Retinal pigment epithelial cell (primary cell): Measurements from ENCODE around the gene BBS5.
A peak's percentile ranks its signal among the peaks of the same experiment; 100 is the strongest.
"Not testable (repeated sequence)": the region's sequence is repeated elsewhere in the genome, so short reads cannot be mapped to it uniquely, and the experiment has no call there.

Experiments used
- DNase-seq: peaks from one replicate; pipeline ENCODE4 v3.0.0-alpha.2; 2010; ENCODE audit warnings: low read depth
- H3K4me3 ChIP-seq: 2 replicates; pipeline ENCODE4 v1.5.1; 2011; ENCODE audit warnings: mild to moderate bottlenecking, low read length, control low read depth, moderate library complexity
- TF ChIP-seq, protein P1 (sequence below): conservative IDR thresholded peaks from 2 replicates; pipeline ENCODE4 v1.5.1; 2011; ENCODE audit warnings: low read depth, low read length, control low read depth, inconsistent platforms

Gene BBS5

DNA sequence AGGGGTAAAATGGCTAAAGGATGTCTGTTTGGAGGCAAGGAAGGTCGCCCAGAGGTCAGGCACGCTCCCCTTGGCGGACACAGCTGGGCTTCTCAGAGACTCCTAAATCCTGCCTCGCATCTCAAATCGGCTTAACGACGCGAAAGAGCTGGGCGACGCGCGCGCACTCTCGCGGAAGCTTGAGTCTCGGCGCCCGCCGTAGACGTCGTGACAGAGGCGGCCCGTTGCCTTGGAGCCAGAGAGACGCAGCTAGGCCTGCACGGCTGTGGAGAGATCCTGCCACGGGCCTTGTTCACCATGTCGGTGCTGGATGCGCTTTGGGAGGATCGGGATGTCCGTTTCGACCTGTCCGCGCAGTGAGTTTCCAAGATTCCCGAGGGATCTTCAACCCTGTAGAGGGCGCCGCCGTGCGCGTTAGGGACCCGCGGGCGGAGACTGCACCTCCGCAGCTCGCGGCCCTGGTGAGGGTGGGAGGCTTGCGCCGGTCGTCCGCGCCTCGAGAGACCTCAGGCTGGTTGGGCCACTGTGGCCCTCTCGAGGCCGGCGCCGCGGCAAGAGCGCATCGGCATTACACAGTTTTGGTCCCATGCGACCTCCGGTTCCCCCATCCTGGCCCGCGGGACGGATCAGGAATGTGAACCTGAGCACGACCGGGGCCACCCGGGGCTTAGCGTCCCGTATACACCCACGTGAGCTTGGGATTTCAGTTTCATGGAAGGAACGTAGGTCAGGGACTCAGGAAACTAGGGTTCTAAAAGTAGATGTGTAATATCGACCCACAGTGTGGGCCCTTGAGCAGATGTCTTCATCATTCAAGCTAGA is at the start of gene BBS5:
Gene BBS5, plus strand, starts transcription at position 238 of the 822 bp plus-strand sequence. Its CDS starts 60 bp downstream, at position 298.
- peak within 1 kb of the TSS; percentile 86 for H3K4me3 ChIP-seq
- peak; percentile 61 for DNase-seq
- TF ChIP-seq, protein P1, sequence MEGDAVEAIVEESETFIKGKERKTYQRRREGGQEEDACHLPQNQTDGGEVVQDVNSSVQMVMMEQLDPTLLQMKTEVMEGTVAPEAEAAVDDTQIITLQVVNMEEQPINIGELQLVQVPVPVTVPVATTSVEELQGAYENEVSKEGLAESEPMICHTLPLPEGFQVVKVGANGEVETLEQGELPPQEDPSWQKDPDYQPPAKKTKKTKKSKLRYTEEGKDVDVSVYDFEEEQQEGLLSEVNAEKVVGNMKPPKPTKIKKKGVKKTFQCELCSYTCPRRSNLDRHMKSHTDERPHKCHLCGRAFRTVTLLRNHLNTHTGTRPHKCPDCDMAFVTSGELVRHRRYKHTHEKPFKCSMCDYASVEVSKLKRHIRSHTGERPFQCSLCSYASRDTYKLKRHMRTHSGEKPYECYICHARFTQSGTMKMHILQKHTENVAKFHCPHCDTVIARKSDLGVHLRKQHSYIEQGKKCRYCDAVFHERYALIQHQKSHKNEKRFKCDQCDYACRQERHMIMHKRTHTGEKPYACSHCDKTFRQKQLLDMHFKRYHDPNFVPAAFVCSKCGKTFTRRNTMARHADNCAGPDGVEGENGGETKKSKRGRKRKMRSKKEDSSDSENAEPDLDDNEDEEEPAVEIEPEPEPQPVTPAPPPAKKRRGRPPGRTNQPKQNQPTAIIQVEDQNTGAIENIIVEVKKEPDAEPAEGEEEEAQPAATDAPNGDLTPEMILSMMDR = peak; percentile 67

DNA sequence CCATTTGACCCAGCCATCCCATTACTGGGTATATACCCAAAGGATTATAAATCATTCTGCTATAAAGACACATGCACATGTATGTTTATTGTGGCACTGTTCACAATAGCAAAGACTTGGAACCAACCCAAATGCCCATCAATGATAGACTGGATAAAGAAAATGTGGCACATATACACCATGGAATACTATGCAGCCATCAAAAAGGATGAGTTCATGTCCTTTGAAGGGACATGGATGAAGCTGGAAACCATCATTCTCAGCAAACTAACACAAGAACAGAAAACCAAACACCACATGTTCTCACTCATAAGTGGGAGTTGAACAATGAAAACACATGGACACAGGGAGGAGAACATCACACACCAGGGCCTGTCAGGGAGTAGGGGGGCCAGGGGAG is 47.5 kb upstream of the BBS5 start:
- H3K4me3 ChIP-seq, DNase-seq: not testable (repeated sequence)

- H3K4me3 ChIP-seq, DNase-seq: not testable (repeated sequence)
These were observed 45.1 kb upstream of the BBS5 start for GRCh38 chr2:169434236-169434635.

GRCh38 chr2:169438466-169439072 is 40.7 kb upstream of the BBS5 start:
- TF ChIP-seq, protein P1 = no peak
- no peak overlapping the region for H3K4me3 ChIP-seq

DNA sequence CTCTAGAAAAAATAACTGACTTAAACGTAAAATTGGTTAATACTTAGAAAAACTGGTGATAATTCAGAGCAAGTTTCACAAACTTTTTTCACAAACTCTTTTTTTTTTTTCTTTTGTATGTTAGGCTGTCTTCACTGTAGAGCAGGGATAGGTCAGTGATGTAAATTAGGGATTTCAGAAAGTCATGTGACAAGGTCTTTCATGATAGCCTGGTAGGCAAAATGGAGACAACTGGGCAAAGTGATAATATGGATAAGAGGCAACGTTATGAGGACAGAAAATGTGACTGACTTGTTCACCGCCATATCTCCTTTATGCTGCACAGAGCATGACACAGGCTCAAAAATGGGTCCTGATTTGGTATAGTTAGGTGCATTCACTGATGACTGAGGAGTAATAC is 39.4 kb upstream of the BBS5 start:
- TF ChIP-seq, protein P1 = no peak
- H3K4me3 ChIP-seq = no peak overlapping the region
- DNase-seq = no peak

More at GRCh38 chr2:169438466-169439072, 40.7 kb upstream of the BBS5 start:
- no peak for DNase-seq

DNA sequence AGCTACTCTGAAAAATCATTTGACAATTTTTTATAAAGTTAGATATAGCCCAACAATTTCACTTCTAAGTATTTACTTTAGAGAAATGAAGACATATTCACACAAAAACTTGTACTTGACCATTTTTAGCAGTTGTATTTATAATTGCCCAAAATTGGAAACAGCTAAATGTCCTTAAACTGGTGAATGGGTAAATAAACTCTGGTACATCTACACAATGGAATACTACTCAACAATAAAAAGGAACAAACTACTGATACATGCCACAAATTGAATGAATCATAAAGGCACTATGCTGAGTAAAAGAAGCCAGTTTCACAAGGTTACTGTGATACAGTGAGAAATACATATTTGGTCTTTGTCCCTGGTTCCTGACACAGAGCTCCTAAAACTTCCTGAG is 32.8 kb upstream of the BBS5 start:
- H3K4me3 ChIP-seq = no peak overlapping the region
- TF ChIP-seq, protein P1 = no peak
- no peak for DNase-seq

DNA sequence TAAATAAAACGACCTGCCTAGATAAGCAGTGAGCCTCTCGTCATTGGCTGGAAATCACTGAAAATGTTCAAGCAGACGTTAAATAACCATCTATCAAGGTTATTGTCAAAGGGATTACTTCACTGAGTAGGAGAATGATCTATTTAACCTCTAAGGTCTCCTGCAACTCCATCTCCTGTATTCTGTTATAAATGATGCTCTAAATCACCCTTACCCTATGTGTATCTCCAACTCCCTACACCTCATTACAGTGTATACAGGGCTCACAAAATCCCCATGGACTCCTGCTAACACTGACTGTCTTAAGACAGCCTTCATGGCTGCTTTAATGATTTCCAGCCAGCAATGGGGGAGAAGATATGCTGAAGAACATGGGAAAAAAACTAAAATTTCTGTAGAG is 31.0 kb upstream of the BBS5 start:
- no peak for DNase-seq
- no peak overlapping the region for H3K4me3 ChIP-seq
- TF ChIP-seq, protein P1 = no peak

- DNase-seq = no peak
- H3K4me3 ChIP-seq = no peak overlapping the region
- TF ChIP-seq, protein P1 = no peak
These were observed 30.4 kb upstream of the BBS5 start for GRCh38 chr2:169448865-169449264.
